Measurements from ENCODE around the gene TOPBP1. TPM values are rescaled to one million over a fixed set of nuclear protein-coding genes. Genes with fewer than 3 reads are reported as not detected.

TOPBP1 gene
- 32.7 TPM for polyA plus RNA-seq (2013, experiment 1 of 2)
- 32.9 TPM for polyA plus RNA-seq (2013, experiment 2 of 2)

DNA sequence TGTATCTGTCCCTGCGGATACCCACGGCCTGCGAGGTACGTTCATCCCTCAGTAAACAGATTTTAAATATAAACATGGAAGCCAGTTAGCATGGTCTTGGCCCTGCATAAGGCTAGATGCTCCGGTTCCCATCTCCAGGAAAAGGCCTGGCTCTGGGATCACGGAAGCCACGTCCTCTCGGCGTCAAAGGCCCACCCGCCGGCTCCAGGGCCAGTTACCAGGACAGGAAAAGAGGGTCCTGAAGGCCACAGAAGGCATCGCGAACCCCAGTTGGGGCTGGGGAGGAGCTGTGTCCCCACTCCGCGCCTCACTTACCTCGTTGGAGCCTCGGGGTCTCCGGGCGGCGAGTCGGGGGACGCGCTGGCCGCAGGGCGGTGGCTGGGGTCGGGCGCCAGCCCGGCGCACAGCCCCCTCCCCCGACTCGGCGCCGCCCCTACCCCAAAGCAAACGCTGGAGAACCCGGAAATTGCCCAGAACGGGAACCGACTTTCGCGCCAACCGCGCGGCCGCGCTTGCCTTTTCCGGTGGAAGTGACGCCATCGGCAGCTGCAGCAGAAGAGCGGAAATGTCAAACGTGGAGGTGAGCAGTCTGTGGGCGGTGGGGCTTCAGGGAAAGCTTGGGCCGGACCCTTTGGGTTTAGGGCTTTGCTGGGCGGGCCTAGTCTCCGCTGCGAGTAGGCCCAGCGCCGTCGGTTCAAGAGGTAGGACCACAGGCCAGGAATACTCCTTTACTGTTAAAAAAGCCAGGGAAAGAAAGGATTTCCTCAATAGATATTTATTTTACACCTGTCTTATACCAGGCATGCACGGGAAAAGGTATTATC lies at the start of gene TOPBP1:
TOPBP1 (minus strand) TSS at position 488 of the 824 bp plus-strand sequence. CDS start 814 bp downstream, outside the sequence.
- Histone ChIP-seq H3K23ac (ENCODE audit: low read length) (no peak within 1 kb of the TSS), H3K18ac (ENCODE audit: low read length) (peak within 1 kb of the TSS; percentile 100), H3K36me3 (ENCODE audit: control insufficient read depth, insufficient read depth, low read length) (no peaks in the 10 kb centered on the region), H3K56ac (ENCODE audit: low read length) (peak within 1 kb of the TSS; percentile 87), H2BK15ac (replicated peaks; ENCODE audit: low read depth) (no peak within 1 kb of the TSS), H3K4ac (ENCODE audit: low read depth, low read length) (peak within 1 kb of the TSS; percentile 90), H2BK120ac (ENCODE audit: low read depth, low read length) (no peak within 1 kb of the TSS), H4K8ac (ENCODE audit: low read depth, low read length) (no peak within 1 kb of the TSS), H3K27ac (ENCODE audit: low read depth, low read length) (peak within 1 kb of the TSS; percentile 55), H3K4me2 (ENCODE audit: low read length) (peak within 1 kb of the TSS; percentile 69), H3K9ac (ENCODE audit: low read length) (peak within 1 kb of the TSS; percentile 86), H3K79me2 (ENCODE audit: control insufficient read depth, insufficient read depth, low read length) (peaks cover 21% of the 10 kb centered on the region), H2AK5ac (ENCODE audit: low read length) (peak within 1 kb of the TSS; percentile 3), H2BK5ac (ENCODE audit: low read length) (peak within 1 kb of the TSS; percentile 8), H4K5ac (ENCODE audit: low read length) (no peak within 1 kb of the TSS), H3K4me1 (ENCODE audit: control insufficient read depth, low read depth, low read length) (no peaks in the 10 kb centered on the region), H3K79me1 (ENCODE audit: low read length) (peaks cover 6% of the 10 kb centered on the region), H3K4me3 (ENCODE audit: low read length) (peak within 1 kb of the TSS; percentile 84), H3K27me3 (ENCODE audit: insufficient read depth, low read length, poor library complexity) (no peaks in the 10 kb centered on the region)
- peak; percentile 95 for DNase-seq
- no CpG with 5 or more reads among the region's 58 CpGs for WGBS (ENCODE audit: extremely low coverage, insufficient coverage, low lambda C conversion rate)

DNA sequence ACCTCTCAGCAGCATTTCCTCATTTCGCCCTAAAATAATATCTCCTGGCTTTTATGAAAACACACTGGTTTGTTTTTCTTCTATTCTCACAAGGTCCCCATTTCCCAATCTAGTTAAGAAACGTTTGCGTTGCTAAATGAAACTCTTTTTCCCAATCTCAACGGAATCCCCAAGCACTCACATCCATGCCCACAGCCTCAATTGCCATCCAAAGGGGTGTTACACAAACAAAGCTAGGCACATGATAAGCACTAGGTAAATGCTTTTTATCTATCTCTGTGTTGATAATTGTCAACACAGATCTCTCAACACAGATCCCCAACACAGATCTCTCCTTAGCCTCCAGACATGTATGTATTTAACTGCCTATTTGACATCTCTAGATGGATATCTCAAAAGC lies 49.3 kb upstream of the TOPBP1 start:
- no peak overlapping the region for H3K23ac ChIP-seq (ENCODE audit: low read length)
- no peak overlapping the region for H2BK5ac ChIP-seq (ENCODE audit: low read length)
- H3K18ac ChIP-seq (ENCODE audit: low read length), result no peak overlapping the region
- H3K36me3 ChIP-seq (ENCODE audit: control insufficient read depth, insufficient read depth, low read length), result no peaks in the 10 kb centered on the region
- H3K9ac ChIP-seq (ENCODE audit: low read length), result no peak overlapping the region
- no peak overlapping the region for H3K56ac ChIP-seq (ENCODE audit: low read length)
- no peaks in the 10 kb centered on the region for H3K79me1 ChIP-seq (ENCODE audit: low read length)
- H3K4ac ChIP-seq (ENCODE audit: low read depth, low read length), result no peak overlapping the region
- no peak overlapping the region for H2BK15ac ChIP-seq (replicated peaks; ENCODE audit: low read depth)
- H4K5ac ChIP-seq (ENCODE audit: low read length), result no peak overlapping the region
- H2BK120ac ChIP-seq (ENCODE audit: low read depth, low read length), result no peak overlapping the region
- H3K27ac ChIP-seq (ENCODE audit: low read depth, low read length), result no peak overlapping the region
- no peaks in the 10 kb centered on the region for H3K27me3 ChIP-seq (ENCODE audit: insufficient read depth, low read length, poor library complexity)
- no peaks in the 10 kb centered on the region for H3K4me1 ChIP-seq (ENCODE audit: control insufficient read depth, low read depth, low read length)
- DNase-seq, result no peak
- no peak overlapping the region for H2AK5ac ChIP-seq (ENCODE audit: low read length)
- no peaks in the 10 kb centered on the region for H3K79me2 ChIP-seq (ENCODE audit: control insufficient read depth, insufficient read depth, low read length)
- no CpG with 5 or more reads among the region's 4 CpGs for WGBS (ENCODE audit: extremely low coverage, insufficient coverage, low lambda C conversion rate)
- H3K4me3 ChIP-seq (ENCODE audit: low read length), result no peak overlapping the region
- no peak overlapping the region for H3K4me2 ChIP-seq (ENCODE audit: low read length)
- no peak overlapping the region for H4K8ac ChIP-seq (ENCODE audit: low read depth, low read length)

DNA sequence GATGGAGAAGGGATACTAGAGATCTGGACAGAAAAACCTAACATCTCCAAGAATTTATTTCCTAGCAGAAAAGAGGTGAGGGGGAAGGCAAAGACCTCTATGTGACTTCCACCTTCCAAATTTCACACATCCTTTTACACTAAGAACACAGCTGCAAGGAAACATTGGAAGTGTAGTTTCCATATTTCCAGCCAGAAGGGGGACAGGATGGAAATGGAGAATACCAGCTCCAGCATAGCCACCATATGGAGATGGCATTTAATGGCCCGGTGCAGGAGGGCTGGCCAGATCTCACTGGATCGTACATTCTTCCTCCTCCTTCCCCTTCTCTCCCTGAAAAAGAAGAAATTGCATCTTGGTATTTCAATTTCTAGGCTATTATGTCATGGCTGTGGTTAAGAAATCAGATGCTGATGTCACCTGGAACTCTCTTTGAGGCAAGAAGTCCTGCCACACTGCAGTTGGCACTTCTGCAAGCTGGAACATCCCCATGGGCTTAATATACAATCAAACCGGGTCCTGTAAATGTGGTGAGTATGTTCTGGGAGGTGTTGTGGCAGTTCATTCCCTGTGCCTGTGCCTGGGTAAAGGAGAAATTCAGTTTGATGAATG lies 47.5 kb upstream of the TOPBP1 start:
- no peak overlapping the region for H3K4ac ChIP-seq (ENCODE audit: low read depth, low read length)
- no peak overlapping the region for H3K56ac ChIP-seq (ENCODE audit: low read length)
- H3K27me3 ChIP-seq (ENCODE audit: insufficient read depth, low read length, poor library complexity), result no peaks in the 10 kb centered on the region
- H4K8ac ChIP-seq (ENCODE audit: low read depth, low read length), result no peak overlapping the region
- no peak overlapping the region for H3K4me2 ChIP-seq (ENCODE audit: low read length)
- no peaks in the 10 kb centered on the region for H3K36me3 ChIP-seq (ENCODE audit: control insufficient read depth, insufficient read depth, low read length)
- no peak overlapping the region for H2BK5ac ChIP-seq (ENCODE audit: low read length)
- no peaks in the 10 kb centered on the region for H3K79me1 ChIP-seq (ENCODE audit: low read length)
- WGBS (ENCODE audit: extremely low coverage, insufficient coverage, low lambda C conversion rate), result no CpG with 5 or more reads among the region's 3 CpGs
- H3K18ac ChIP-seq (ENCODE audit: low read length), result no peak overlapping the region
- H3K27ac ChIP-seq (ENCODE audit: low read depth, low read length), result no peak overlapping the region
- H2AK5ac ChIP-seq (ENCODE audit: low read length), result no peak overlapping the region
- H3K4me1 ChIP-seq (ENCODE audit: control insufficient read depth, low read depth, low read length), result no peaks in the 10 kb centered on the region
- no peak overlapping the region for H3K23ac ChIP-seq (ENCODE audit: low read length)
- H2BK120ac ChIP-seq (ENCODE audit: low read depth, low read length), result no peak overlapping the region
- no peak overlapping the region for H3K4me3 ChIP-seq (ENCODE audit: low read length)
- no peaks in the 10 kb centered on the region for H3K79me2 ChIP-seq (ENCODE audit: control insufficient read depth, insufficient read depth, low read length)
- H4K5ac ChIP-seq (ENCODE audit: low read length), result no peak overlapping the region
- no peak overlapping the region for H2BK15ac ChIP-seq (replicated peaks; ENCODE audit: low read depth)
- no peak for DNase-seq
- no peak overlapping the region for H3K9ac ChIP-seq (ENCODE audit: low read length)

DNA sequence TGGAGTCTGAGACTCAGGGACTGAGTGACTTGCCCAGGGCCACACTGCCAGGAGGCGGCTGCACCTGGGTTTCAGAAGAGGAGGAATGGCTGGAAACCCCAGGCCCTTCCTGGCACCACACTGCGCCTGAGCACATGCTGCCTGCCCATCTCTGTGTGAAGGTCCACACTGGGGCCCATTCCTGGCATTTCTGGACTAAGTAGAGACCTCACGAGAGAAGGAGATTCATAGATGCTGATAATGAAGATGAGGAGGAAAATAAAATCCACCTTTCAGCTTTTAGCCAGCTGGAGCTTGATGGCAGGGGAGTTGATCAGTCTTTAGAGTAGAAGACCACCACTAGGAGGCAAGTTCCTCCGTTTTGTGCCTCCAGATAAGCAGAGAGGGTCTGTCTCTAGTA lies 44.3 kb upstream of the TOPBP1 start:
- H3K4ac ChIP-seq (ENCODE audit: low read depth, low read length), result no peak overlapping the region
- no peak overlapping the region for H3K23ac ChIP-seq (ENCODE audit: low read length)
- H3K18ac ChIP-seq (ENCODE audit: low read length), result no peak overlapping the region
- H3K79me1 ChIP-seq (ENCODE audit: low read length), result no peaks in the 10 kb centered on the region
- no peak overlapping the region for H3K27ac ChIP-seq (ENCODE audit: low read depth, low read length)
- no peak overlapping the region for H3K9ac ChIP-seq (ENCODE audit: low read length)
- H3K79me2 ChIP-seq (ENCODE audit: control insufficient read depth, insufficient read depth, low read length), result no peaks in the 10 kb centered on the region
- no peak overlapping the region for H2BK120ac ChIP-seq (ENCODE audit: low read depth, low read length)
- H2AK5ac ChIP-seq (ENCODE audit: low read length), result no peak overlapping the region
- no peaks in the 10 kb centered on the region for H3K27me3 ChIP-seq (ENCODE audit: insufficient read depth, low read length, poor library complexity)
- no peak overlapping the region for H3K56ac ChIP-seq (ENCODE audit: low read length)
- H2BK15ac ChIP-seq (replicated peaks; ENCODE audit: low read depth), result no peak overlapping the region
- no peak overlapping the region for H4K8ac ChIP-seq (ENCODE audit: low read depth, low read length)
- H4K5ac ChIP-seq (ENCODE audit: low read length), result no peak overlapping the region
- WGBS (ENCODE audit: extremely low coverage, insufficient coverage, low lambda C conversion rate), result no CpG with 5 or more reads among the region's 4 CpGs
- no peak overlapping the region for H3K4me3 ChIP-seq (ENCODE audit: low read length)
- H3K36me3 ChIP-seq (ENCODE audit: control insufficient read depth, insufficient read depth, low read length), result no peaks in the 10 kb centered on the region
- DNase-seq, result no peak
- no peak overlapping the region for H2BK5ac ChIP-seq (ENCODE audit: low read length)
- no peaks in the 10 kb centered on the region for H3K4me1 ChIP-seq (ENCODE audit: control insufficient read depth, low read depth, low read length)
- H3K4me2 ChIP-seq (ENCODE audit: low read length), result no peak overlapping the region

DNA sequence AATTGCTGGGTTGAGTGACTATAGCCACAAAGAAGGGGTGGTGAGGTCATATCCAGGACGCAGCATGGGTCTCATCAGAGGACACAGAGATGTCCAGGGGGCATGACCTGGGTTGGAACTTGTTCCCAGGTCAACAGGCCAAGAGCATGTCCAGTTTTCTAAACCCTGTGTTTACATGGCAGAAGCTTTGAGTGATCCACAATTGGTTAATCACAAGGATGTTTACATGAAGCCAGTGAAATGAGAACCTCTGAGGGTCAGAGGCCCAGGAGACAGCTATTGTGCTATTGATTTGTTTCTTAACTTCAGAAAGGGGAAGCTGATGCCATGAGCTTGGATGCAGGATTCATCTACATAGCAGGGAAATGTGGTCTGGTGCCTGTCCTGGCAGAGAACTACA lies 42.2 kb upstream of the TOPBP1 start:
- no peak overlapping the region for H3K9ac ChIP-seq (ENCODE audit: low read length)
- WGBS (ENCODE audit: extremely low coverage, insufficient coverage, low lambda C conversion rate), result no CpG with 5 or more reads among the region's 1 CpG
- DNase-seq, result no peak

More for the DNA sequence above, 42.2 kb upstream of the TOPBP1 start:
- Histone ChIP-seq H3K4me2 (ENCODE audit: low read length) (no peak overlapping the region), H3K23ac (ENCODE audit: low read length) (no peak overlapping the region), H3K27ac (ENCODE audit: low read depth, low read length) (no peak overlapping the region), H3K18ac (ENCODE audit: low read length) (no peak overlapping the region), H3K79me1 (ENCODE audit: low read length) (no peaks in the 10 kb centered on the region), H3K4me1 (ENCODE audit: control insufficient read depth, low read depth, low read length) (no peaks in the 10 kb centered on the region), H2BK120ac (ENCODE audit: low read depth, low read length) (no peak overlapping the region), H3K56ac (ENCODE audit: low read length) (no peak overlapping the region), H3K4ac (ENCODE audit: low read depth, low read length) (no peak overlapping the region), H4K5ac (ENCODE audit: low read length) (no peak overlapping the region), H2BK5ac (ENCODE audit: low read length) (no peak overlapping the region), H3K36me3 (ENCODE audit: control insufficient read depth, insufficient read depth, low read length) (no peaks in the 10 kb centered on the region), H3K79me2 (ENCODE audit: control insufficient read depth, insufficient read depth, low read length) (no peaks in the 10 kb centered on the region), H4K8ac (ENCODE audit: low read depth, low read length) (no peak overlapping the region), H2BK15ac (replicated peaks; ENCODE audit: low read depth) (no peak overlapping the region), H3K4me3 (ENCODE audit: low read length) (no peak overlapping the region), H2AK5ac (ENCODE audit: low read length) (no peak overlapping the region), H3K27me3 (ENCODE audit: insufficient read depth, low read length, poor library complexity) (no peaks in the 10 kb centered on the region)

Measured in mesendoderm (in vitro differentiated cells).